Colon (tissue), 2 donors: ENCODE data around the gene TRIM59.
A peak's percentile ranks its signal among the peaks of the same experiment; 100 is the strongest.
"Not testable (repeated sequence)": the region's sequence is repeated elsewhere in the genome, so short reads cannot be mapped to it uniquely, and the experiment has no call there.

Source experiments
- FAIRE-seq: peaks from 2 replicates; lab custom pipeline; 2012; peaks lifted over from hg19 to GRCh38; lab: Jason Lieb, UNC
- donor health status: control.
- donor health status: control.

TRIM59 gene

DNA sequence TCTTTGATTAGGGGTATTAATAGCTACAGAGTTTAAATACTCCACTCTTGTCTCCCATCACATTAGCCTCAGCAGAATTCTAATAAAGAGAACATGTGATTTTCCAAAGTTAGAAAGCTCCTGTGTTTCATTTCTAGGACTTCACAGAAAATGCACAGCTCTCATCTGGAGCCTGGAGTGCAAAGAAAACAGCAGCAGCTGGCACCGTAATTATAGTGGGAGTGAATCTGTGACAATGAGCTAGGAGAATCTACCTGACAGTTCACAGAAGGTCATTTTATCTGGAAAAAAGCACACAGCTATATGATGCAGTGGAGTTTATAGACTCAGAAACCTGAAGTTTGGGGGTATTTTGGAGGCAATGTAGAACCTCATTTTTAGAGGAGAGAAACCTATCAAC is 5.4 kb upstream of the TRIM59 start:
- FAIRE-seq: no peak

DNA sequence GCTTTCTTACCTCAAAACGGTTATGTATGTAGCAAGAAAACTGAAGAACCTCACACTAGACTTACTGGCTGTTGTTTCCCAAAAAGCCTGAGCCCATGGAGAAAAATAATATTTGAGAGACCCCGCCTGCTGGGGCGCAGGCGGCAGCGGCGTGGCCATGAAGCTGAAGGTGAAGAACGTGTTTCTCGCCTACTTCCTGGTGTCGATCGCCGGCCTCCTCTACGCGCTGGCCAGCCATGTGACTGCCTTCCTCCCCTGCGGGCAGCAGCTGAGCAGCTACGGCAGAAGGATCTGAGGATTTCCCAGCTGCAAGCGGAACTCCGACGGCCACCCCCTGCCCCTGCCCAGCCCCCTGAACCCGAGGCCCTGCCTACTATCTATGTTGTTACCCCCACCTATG is 2.7 kb upstream of the TRIM59 start:
- not testable (repeated sequence) for FAIRE-seq

DNA sequence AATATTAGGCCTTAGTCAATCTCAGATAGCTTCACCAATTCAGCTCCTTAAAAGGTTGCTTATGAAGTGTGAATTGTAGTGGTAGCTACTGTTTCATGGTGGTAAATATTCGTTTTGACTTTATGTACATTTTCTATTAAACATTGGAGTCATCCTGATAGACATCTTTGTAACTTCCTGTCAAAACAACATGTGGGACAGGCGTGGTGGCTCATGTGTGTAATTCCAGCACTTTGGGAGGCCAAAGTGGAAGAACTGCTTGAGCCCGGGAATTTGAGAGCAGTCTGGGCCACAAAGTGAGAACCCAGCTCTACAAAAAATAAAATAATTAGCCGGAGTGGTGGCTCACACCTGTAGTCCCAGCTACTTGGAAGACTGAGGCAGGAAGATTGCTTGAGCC is 2.0 kb upstream of the TRIM59 start:
- no peak for FAIRE-seq

DNA sequence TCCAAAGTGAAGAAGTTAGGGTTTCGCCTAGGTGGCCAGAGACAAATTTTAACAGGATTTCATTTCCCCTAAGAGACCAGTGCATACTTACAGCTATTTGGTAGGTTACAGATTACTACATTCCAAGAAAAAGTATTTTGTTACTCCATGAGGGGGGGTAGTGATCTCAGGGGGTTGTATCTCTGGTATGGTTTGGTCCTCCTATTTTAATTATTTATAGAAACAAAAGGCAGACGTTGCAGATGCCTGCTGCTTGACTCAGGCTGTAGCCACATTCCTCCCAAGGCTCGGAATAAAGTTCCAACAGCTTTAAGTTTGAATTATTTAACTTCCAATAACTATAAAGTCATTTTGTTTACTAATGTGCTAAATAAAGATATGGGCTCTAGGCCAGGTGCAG is 1.3 kb upstream of the TRIM59 start:
- FAIRE-seq: no peak

DNA sequence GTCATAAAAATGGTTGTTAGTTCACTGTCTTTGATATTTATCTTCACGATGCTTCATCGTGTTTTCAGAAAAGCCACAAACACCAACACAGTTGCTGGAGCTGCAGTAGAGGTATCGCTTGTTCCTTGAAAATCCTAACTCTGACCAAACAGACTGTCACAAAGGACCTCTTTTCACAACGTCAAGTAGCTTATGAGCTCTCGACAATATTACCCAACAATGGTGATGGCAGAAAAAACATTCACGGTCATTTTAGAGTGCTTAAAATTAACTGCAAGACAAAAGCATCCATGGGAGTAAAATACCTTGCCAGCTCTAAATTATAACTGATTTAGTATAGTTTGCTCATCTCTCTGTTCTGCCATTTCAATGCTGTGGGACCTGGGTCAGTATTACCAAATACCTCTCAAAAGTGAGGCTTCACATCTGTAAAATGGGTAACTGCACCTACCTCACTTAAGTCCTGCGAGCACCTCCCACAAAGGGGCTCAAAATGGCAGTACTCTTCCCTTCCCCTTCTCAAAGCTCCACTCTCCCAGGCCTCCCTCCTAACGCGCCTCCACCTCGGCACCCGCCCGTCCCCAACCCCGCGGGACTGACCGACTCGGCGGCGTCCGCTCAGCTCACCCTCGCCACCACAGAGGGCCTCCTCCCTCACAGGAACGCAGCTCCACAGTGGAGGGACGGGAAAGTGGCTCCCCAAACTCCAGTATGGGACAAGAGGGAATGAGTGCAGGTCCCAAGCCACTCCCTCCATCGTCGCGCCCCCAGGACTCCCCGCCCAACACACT is 546 bp downstream of the TRIM59 start:
- FAIRE-seq: no peak

DNA sequence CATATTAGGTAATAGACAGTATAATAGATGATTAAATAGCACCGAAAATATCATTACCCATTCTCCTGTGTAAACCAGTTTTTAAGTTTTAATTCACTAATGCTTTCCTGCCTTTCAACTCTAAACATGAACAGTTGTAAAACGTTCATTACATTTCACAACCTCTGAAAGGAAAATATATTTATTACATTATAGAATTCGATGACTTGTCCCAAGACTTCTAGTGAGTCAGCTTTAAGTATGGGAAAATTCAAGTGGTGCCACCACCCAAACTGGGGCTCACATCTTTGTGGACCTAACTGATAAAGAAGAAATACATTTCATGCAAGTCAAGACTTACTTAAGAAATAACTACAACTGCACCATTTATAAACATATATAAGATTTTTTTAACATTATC is 2.0 kb downstream of the TRIM59 start:
- no peak for FAIRE-seq

DNA sequence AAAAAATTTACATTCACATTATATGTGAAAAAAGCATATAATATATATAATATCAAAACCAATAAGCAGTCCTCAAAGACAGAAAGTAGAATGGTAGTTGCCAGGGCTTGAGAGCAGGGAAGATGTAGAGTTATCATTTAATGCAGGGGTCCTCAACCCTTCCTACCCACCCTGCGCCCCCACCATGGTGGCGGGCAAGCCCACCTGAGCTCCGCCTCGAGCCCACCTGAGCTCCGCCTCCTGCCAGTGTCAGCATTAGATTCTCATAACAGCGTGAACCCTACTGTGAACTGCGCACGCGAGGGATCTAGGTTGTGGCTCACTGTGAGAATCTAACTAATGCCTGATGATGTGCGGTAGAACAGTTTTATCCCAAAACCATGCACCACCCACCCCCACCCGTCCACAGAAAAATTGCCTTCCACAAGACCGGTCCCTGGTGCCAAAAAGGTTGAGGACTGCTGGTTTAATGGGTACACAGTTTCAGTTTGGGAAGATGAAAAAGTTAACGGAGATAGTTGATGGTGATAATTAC is 3.0 kb downstream of the TRIM59 start:
- FAIRE-seq: no peak

DNA sequence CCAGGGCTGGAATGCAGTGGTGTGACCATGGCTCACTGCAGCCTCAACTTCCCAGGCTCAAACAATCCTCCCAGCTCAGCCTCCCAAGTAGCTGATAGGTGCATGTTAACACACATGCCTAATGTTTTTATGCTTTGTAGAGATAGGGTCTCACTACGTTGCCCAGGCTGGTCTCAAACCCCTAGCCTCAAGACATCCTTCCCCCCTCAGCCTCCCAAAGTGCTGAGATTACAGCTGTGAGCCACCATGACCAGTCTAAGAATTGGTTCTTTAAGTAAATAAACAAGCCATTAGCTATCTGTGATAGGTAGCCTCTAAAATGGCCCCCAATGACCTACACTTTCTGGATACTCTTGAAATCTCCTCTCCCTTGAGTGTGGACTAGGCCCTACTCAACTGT is 3.7 kb downstream of the TRIM59 start:
- no peak for FAIRE-seq

DNA sequence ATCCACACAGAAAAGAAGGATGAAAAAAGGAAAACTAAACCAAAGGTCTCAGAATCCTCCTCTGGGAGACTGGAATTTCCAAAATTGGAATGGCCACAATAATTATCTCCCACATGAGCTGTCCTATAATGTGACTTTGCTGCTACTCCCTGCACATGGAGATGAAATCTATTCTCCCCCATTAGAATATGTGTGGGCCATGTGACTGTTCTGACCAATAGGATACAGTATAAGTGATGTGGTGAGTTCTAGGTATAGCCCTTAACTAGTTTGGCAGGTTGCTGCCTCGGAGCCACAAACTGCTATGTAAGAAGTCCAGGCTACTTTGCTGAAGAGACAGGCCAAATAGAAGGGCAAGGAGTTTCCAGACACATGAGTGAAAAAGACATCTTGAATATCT is 5.2 kb downstream of the TRIM59 start:
- FAIRE-seq: no peak

DNA sequence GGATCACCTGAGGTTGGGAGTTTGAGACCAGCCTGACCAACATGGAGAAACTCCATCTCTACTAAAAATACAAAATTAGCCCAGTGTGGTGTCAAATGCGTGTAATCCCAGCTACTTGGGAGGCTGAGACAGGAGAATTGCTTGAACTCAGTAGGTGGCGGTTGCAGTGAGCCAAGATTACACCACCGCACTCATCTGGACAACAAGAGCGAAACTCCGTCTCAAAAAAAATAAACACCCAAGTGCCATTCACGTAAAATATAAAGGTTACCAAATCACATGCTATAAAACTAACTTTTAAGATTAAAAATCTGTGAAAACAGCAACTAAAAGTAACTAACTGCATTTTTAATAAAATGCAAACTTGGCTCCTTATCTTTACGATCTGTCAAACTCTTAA is 8.9 kb downstream of the TRIM59 start:
- no peak for FAIRE-seq

DNA sequence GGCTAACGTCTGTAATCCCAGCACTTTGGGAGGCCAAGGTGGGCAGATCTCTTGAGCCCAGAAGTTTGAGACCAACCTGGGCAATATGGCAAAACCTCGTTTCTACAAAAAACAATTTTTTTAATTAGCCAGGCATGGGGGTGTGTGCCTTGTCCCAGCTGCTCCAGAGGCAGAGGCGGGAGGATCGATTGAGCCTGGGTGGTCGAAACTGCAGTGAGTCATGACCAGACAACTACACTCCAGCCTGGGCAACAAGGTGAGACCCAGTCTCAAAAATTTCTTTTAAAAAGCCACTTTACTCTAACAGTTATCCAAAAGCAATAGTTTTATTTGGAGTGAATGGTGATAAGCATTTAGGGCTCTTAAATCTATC is 12.5 kb downstream of the TRIM59 start:
- no peak for FAIRE-seq

DNA sequence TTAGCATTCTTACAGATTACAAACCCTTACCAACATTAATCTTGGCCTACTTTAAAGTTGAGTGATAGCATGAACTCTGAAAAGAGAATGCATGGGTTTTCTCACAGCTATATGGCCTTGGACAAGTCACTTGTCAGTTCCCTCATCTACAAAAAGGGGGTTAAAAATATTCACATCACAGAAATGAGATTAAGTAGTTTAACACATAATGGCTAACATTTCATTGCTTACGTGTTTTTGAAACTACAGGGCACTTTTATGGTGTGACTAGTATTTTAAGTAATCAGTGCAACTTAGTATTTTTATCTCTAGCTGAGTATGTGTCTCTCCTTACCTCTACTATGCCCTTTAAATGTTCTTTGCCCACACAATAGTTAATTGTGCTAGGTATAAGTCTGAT is 13.8 kb downstream of the TRIM59 start:
- FAIRE-seq: no peak

DNA sequence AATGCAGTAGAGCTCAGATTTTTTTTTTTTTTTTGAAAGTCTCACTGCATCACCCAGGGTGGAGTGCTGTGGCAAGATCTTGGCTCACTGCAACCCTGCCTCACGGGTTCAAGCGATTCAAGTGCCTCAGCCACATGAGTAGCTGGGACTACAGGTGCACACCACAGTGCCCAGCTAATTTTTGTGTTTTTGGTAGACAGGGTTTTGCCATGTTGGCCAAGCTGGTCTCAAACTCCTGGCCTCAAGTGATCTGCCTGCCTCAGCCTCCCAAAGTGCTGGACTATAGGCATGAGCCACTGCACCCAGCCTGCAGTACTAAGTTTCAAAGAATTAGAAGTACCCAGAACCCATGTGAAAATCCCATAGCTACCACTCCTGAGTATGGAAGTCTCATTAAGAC is 14.5 kb downstream of the TRIM59 start:
- no peak for FAIRE-seq

DNA sequence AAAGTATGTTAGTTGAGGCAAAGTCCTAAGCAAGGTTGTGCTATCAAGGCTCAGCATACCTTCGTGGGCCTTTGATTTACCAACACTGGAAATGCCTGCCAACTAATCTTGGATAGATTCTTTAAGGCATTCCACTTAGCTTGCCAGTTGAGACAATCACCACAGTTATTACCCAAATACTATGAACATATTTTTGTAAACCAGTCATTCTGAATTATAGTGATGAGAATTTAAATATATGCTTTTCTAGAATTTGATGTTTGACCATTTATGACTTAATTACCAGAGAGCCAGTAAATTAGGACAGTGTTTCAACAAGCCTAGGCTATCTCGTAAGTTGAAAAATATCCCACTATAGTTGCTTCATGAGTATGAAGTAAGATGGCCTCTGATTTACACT is 15.5 kb downstream of the TRIM59 start:
- FAIRE-seq: no peak

DNA sequence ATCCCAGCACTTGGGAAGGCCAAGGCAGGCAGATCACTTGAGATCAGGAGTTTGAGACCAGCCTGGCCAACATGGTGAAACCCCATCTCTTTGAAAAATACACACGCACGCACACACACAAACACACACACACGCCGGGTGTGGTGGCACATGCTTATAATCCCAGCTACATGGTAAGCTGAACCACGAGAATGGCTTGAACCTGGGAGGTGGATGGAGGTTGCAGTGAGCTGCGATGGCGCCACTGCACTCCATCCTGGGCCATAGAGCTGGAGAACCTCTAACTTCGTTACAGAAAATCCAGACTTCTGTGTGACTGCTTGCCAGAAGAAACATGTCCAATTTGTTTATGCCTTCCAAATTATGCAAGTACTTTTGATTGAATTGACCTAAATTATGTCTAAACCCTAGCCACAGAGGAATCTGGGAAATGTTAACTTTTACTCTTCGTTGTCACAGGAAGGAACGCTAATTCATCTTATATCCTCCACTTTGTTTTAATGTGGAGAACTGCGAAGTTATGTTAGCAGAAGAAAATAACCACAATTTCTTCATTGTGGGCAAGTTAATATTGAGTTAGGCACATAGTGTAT is 21.7 kb downstream of the TRIM59 start:
- FAIRE-seq: no peak

DNA sequence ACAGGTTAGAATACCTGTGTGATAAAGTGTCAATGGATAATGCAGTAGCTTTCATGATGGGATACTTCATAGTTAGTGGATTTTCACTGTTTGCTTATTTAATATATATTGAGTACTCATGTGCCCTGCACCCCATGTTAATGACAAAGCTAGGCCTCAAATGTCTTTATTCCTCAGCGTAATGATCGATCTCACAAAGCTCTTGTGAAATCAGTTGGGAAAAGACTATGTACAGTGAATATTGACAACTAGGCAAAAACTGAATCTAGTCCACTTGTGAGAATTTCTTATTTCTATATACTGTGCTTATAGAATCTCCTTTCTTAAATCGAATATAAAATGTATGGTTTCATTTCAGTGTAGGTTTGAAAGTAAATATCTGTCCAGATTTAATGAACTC is 32.3 kb downstream of the TRIM59 start:
- no peak for FAIRE-seq

DNA sequence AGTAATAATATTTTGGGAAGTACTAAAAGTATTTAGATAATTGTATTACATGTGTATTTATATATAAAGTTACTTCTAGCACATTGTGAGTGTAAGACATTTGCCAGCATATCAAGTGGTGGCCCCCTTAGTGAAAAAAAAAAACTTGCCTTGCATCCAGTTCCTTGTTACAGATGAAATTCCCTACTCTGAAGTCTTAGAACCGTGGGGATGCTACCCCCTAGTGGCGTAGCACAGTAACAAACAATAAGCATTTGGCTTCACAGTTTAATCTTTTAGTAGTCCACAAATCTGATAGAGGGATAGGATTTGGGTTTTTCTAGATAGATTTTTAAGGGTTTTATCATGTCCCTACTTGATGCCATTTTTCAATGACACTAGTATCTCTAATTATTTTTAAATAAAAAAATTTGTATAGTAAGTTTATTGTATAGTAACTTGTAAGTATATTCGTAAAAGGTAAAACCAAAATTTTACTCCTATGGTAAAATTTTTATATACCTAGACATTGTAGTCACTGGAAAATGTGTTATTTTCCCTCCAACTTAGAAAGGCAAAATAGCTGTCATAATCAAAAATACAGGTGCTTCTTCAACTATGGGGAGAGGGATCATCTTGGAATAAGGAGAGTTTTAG is 35.9 kb downstream of the TRIM59 start:
- FAIRE-seq: peak; percentile 72

DNA sequence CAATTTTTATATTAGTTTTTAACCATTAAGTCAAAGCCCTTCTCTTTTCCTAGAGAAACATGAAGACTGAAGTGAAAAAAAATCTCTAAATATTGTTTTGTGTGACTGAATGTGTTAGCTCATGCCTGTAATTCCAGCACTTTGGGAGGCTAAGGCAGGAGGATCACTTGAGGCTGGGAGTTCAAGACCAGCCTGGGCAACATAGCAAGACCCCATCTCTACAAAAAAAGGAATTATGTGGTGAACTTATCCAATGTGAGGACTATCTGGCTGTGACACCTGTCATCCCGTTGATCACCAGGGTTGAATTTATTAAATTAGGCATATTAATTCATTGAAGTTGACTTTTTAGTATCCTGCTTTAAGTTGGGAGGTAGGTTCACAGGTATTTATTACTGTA is 37.1 kb downstream of the TRIM59 start:
- FAIRE-seq: no peak

DNA sequence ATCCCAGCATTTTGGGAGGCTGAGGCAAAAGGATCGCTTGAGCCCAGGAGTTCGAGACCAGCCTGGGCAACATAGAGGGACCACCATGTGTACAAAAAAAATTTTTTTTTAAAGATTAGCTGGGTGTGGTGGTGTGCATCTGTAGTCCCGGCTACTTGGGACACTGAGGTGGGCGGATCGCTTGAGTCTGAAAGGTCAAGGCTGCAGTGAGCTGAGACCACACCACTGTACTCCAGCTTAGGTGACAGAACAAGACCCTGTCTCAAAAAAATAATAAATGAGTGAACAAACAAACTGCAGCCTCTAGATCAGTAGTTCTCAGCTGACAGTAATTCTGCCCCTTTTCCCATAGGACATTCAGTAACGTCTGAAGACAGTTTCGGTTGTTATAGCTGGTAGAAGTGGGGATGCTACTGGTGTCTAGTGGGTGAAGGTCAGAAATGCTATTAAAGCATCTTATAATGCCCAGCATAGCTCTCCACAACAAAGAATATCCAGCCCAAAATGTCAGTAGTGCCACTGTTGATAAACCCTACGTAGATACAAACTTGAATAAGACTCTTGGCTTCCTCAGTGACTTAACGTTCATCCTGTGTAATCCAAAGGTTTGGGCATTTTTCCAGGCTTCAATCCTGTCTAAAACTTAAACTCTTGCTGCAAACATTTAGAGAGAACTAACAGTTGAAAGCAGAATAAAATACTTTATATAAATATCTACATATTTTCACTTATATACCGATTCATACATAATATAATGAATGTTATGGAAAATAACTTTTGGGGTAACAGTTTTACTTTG is 39.6 kb downstream of the TRIM59 start:
- no peak for FAIRE-seq

DNA sequence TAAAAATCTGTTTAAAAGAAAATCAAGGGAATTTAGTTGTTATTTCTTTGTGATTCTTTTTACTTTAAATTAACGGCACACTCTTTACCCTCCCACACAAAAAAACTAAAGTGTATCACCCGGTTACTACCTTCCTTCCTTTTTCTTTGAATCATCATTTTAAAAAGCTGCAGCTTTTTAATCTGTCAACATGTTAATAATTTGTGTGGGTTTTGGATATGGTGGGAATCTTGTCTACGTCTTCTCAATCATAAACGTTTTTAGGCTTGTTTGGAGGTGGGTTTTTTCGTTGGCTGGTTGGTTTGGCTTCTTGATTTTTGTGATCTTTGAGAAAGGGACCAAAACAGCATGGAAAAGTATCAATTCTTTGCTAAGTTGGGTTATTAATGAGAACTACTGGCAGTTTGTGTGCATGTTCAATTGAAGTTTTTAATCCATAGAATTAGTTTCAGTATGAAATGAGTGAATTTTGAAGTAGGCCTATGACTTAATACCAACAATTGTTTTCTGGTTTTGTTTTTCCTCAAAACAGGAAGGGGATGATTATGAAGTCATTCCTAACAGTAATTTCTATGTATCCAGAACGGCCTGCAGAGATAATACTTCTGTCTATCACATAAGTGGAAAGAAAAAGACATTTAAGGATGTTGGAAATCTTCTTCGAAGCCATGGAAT is 45.7 kb downstream of the TRIM59 start:
- no peak for FAIRE-seq

DNA sequence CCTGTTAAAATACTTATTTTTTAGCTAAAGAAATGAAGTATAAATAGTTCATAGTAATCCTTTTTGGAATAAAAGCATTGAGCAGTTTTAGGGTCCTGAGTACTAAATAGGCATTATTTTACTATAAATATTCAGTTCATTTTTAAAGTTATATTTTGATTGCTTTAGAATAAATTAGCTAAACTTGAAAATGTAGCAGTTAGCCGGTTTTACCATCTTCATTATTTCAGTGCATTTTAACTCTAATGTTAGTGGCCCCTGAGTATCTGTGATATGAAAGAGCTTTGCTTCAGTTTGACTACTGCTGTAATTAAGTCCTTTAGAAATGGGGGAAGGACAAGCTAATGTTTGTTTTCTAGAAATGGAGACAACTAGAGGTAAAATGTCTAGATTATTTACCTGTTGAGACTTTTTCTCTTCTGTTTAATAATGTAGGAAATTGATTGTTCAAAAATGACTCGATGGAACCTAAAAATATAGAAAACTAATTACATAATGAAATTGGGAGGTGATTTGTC is 46.5 kb downstream of the TRIM59 start:
- FAIRE-seq: no peak
